Sigmoid colon (tissue), 4 donors: ENCODE measurements around the gene PTGER2.

Source experiments
- EP300 ChIP-seq, 4 donors: sonication (generic); formaldehyde crosslinking; IDR thresholded peaks; one replicate each; pipeline ENCODE4 v1.6.1; 2017; ENCODE audit warnings: antibody characterized with exemption in 4 of 4
- POLR2A ChIP-seq, 2 donors: fragments of 450-650 bp; IDR thresholded peaks; one replicate each; pipeline ENCODE4 v1.6.1; 2016; ENCODE audit warnings: antibody characterized with exemption in 2 of 2, mild to moderate bottlenecking in 2 of 2, moderate library complexity in 2 of 2
- POLR2AphosphoS5 ChIP-seq, 4 donors: sonication (generic); formaldehyde crosslinking; IDR thresholded peaks; one replicate each; pipeline ENCODE4 v1.6.1; 2017; ENCODE audit warnings: antibody characterized with exemption in 4 of 4
- TF ChIP-seq, protein P1 (sequence below), 4 experiments: fragments of 450-650 bp in 3 of 4; fragments of 200-600 bp in 1 of 4; IDR thresholded peaks; one replicate each; pipeline ENCODE4 v1.5.1; 2016 to 2019; ENCODE audit warnings: antibody characterized with exemption in 4 of 4, mild to moderate bottlenecking in 3 of 4, moderate library complexity in 2 of 4

GRCh38 chr14:52319919-52320318 is 5.8 kb downstream of the PTGER2 start:
- TF ChIP-seq, protein P1, sequence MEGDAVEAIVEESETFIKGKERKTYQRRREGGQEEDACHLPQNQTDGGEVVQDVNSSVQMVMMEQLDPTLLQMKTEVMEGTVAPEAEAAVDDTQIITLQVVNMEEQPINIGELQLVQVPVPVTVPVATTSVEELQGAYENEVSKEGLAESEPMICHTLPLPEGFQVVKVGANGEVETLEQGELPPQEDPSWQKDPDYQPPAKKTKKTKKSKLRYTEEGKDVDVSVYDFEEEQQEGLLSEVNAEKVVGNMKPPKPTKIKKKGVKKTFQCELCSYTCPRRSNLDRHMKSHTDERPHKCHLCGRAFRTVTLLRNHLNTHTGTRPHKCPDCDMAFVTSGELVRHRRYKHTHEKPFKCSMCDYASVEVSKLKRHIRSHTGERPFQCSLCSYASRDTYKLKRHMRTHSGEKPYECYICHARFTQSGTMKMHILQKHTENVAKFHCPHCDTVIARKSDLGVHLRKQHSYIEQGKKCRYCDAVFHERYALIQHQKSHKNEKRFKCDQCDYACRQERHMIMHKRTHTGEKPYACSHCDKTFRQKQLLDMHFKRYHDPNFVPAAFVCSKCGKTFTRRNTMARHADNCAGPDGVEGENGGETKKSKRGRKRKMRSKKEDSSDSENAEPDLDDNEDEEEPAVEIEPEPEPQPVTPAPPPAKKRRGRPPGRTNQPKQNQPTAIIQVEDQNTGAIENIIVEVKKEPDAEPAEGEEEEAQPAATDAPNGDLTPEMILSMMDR (IDR thresholded peaks at IDR 0.05): no peak
- TF ChIP-seq EP300 (IDR thresholded peaks at IDR 0.05): no peak
- no peak for TF ChIP-seq POLR2A (IDR thresholded peaks at IDR 0.05)
- no peak for TF ChIP-seq POLR2AphosphoS5 (IDR thresholded peaks at IDR 0.05)
